Keratinocyte (primary cell): ENCODE measurements around the gene TUBA3C. TPM values are rescaled to one million over a fixed set of nuclear protein-coding genes. Genes with fewer than 3 reads are reported as not detected.

Experiments used
- DNase-seq: peaks from one replicate; pipeline ENCODE4 v3.0.0-alpha.2; 2011; ENCODE audit warnings: low read depth, missing footprints, low spot score
- FAIRE-seq: peaks from 2 replicates; lab custom pipeline; 2011; peaks lifted over from hg19 to GRCh38; lab: Jason Lieb, UNC
- H2AFZ ChIP-seq: 2 replicates; pipeline ENCODE4 v1.6.0; 2012; ENCODE audit warnings: low read length, control low read depth, inconsistent platforms; ENCODE audit not compliant: control insufficient read depth
- H3K27ac ChIP-seq: 2 replicates; pipeline ENCODE4 v1.5.1; 2011; ENCODE audit warnings: low read length; ENCODE audit not compliant: control insufficient read depth, insufficient read depth
- H3K27me3 ChIP-seq: 3 replicates; pipeline ENCODE4 v1.6.0; 2011; ENCODE audit warnings: low read length; ENCODE audit not compliant: control insufficient read depth, insufficient read depth; ENCODE audit errors: extremely low read depth
- H3K36me3 ChIP-seq, 2 experiments: 2 replicates in 1 of 2; 3 replicates in 1 of 2; pipeline ENCODE4 v1.5.1; 2011; ENCODE audit warnings: low read length in 2 of 2, mild to moderate bottlenecking in 1 of 2; ENCODE audit not compliant: control insufficient read depth in 2 of 2, insufficient read depth in 2 of 2; ENCODE audit errors: extremely low read depth in 1 of 2
- H3K4me1 ChIP-seq: 3 replicates; pipeline ENCODE4 v1.5.1; 2011; ENCODE audit warnings: low read length; ENCODE audit not compliant: control insufficient read depth, insufficient read depth; ENCODE audit errors: extremely low read depth
- H3K4me2 ChIP-seq: 3 replicates; pipeline ENCODE4 v1.6.0; 2011; ENCODE audit warnings: low read depth, low read length; ENCODE audit not compliant: control insufficient read depth, insufficient read depth; ENCODE audit errors: extremely low read depth
- H3K4me3 ChIP-seq, 3 experiments: fragments of 200-600 bp in 1 of 3; sonication (generic) in 1 of 3; 2 replicates in 2 of 3; 3 replicates in 1 of 3; pipeline ENCODE4 v1.5.1; 2011 to 2016; ENCODE audit warnings: low read length in 3 of 3, mild to moderate bottlenecking in 3 of 3, control low read depth in 2 of 3, inconsistent platforms in 1 of 3, low read depth in 1 of 3, mixed read lengths in 1 of 3, mixed run types in 1 of 3, moderate library complexity in 1 of 3; ENCODE audit not compliant: control insufficient read depth in 2 of 3, insufficient read depth in 2 of 3; ENCODE audit errors: extremely low read depth in 1 of 3
- H3K79me2 ChIP-seq: 2 replicates; pipeline ENCODE4 v1.6.0; 2012; ENCODE audit warnings: low read length; ENCODE audit not compliant: control insufficient read depth, insufficient read depth
- H3K9ac ChIP-seq: 3 replicates; pipeline ENCODE4 v1.6.0; 2011; ENCODE audit warnings: low read length; ENCODE audit not compliant: control insufficient read depth, insufficient read depth; ENCODE audit errors: extremely low read depth
- H3K9me1 ChIP-seq: 3 replicates; pipeline ENCODE4 v1.6.0; 2011; ENCODE audit warnings: low read length; ENCODE audit not compliant: control insufficient read depth, insufficient read depth; ENCODE audit errors: extremely low read depth
- H3K9me3 ChIP-seq: 2 replicates; pipeline ENCODE4 v1.5.1; 2012; ENCODE audit warnings: low read depth, low read length; ENCODE audit not compliant: control insufficient read depth
- H4K20me1 ChIP-seq: 3 replicates; pipeline ENCODE4 v1.6.0; 2011; ENCODE audit warnings: low read length; ENCODE audit not compliant: control insufficient read depth, insufficient read depth; ENCODE audit errors: extremely low read depth
- CTCF ChIP-seq, 3 experiments: IDR thresholded peaks in 1 of 3; conservative IDR thresholded peaks in 1 of 3; optimal IDR thresholded peaks in 1 of 3; 2 replicates in 2 of 3; 3 replicates in 1 of 3; pipeline versions ENCODE3 to v1.5.1; 2011; ENCODE audit warnings: low read length in 3 of 3, mild to moderate bottlenecking in 3 of 3, moderate library complexity in 2 of 3, control low read depth in 1 of 3, inconsistent platforms in 1 of 3; ENCODE audit not compliant: insufficient read depth in 2 of 3; ENCODE audit errors: extremely low read depth in 1 of 3
- EZH2 ChIP-seq: IDR thresholded peaks from one replicate; pipeline ENCODE4 v1.6.1; 2012; ENCODE audit warnings: inconsistent platforms, mild to moderate bottlenecking, low read length, moderate library complexity
- dilution Hi-C: fragments of 300-500 bp; cut with MboI; formaldehyde crosslinking; loops from one replicate; pipeline ENCODE4 v1.7.0; 2020; ENCODE audit warnings: low sequenced_read_pairs; ENCODE audit not compliant: extremely low pct_ligation_motif_present
- polyA plus RNA-seq, 5 experiments: library from polyadenylated mRNA; depleted of rRNA in 3 of 5; stranded (reverse) in 3 of 5; stranded (forward) in 1 of 5; unstranded in 1 of 5; fragments of >200 nt; gene quantifications; 1 replicate in 1 of 5; 2 replicates in 3 of 5; 3 replicates in 1 of 5; pipeline versions ENCODE4 v1.2.1 to v1.2.3, GENCODE V29; 2011 to 2012; ENCODE audit warnings: missing spikeins in 2 of 5, low read depth in 1 of 5, low replicate concordance in 1 of 5

TUBA3C gene
- polyA plus RNA-seq, 1 donor (not counting 4 experiments of a cell fraction or from before 2014, with no cell fraction given) = not detected

- Histone ChIP-seq H3K9ac (no peak overlapping the region), H3K4me1 (no peaks in the 10 kb centered on the region), H3K27me3 (no peaks in the 10 kb centered on the region), H3K27ac (no peak overlapping the region), H3K4me2 (no peak overlapping the region), H3K4me3 (no peak overlapping the region), H3K9me3 (peaks cover 2% of the 10 kb centered on the region), H3K79me2 (no peaks in the 10 kb centered on the region), H2AFZ (no peak overlapping the region), H3K36me3 (no peaks in the 10 kb centered on the region), H3K9me1 (no peaks in the 10 kb centered on the region), H4K20me1 (no peaks in the 10 kb centered on the region)
- TF ChIP-seq EZH2 (no peak), CTCF (optimal IDR thresholded peaks at IDR 0.05 in 1 of 3, IDR thresholded peaks at IDR 0.05 in 1 of 3, conservative IDR thresholded peaks at IDR 0.05 in 1 of 3; ENCODE audit: extremely low read depth in 1 of 3, insufficient read depth in 2 of 3, low read length in 3 of 3) (no peak)
- dilution Hi-C loops = no loop called here
- FAIRE-seq (no peak), DNase-seq (no peak)
These were observed 20.3 kb downstream of the TUBA3C start for GRCh38 chr13:19161308-19161707.

GRCh38 chr13:19159761-19160420 is 21.7 kb downstream of the TUBA3C start:
- Histone ChIP-seq H3K27me3 (no peaks in the 10 kb centered on the region), H3K4me3 (no peak overlapping the region), H3K9me1 (no peaks in the 10 kb centered on the region), H3K36me3 (no peaks in the 10 kb centered on the region), H3K4me2 (no peak overlapping the region), H3K4me1 (no peaks in the 10 kb centered on the region), H4K20me1 (no peaks in the 10 kb centered on the region), H3K9ac (no peak overlapping the region), H3K27ac (no peak overlapping the region), H3K79me2 (no peaks in the 10 kb centered on the region), H2AFZ (no peak overlapping the region), H3K9me3 (peaks cover 5% of the 10 kb centered on the region)
- no peak for DNase-seq
- TF ChIP-seq EZH2 = no peak
- TF ChIP-seq CTCF (optimal IDR thresholded peaks at IDR 0.05 in 1 of 3, IDR thresholded peaks at IDR 0.05 in 1 of 3, conservative IDR thresholded peaks at IDR 0.05 in 1 of 3; ENCODE audit: extremely low read depth in 1 of 3, insufficient read depth in 2 of 3, low read length in 3 of 3) = no peak
- no peak for FAIRE-seq
- dilution Hi-C loops = no loop called here
